HL-60 (cell line): ENCODE results near the gene STXBP1.

Source experiments
- DNase-seq, 2 experiments: peaks; one replicate each; pipeline ENCODE4 v3.0.0-alpha.2; 2010 to 2020; ENCODE audit warnings: low read depth in 1 of 2, low spot score in 1 of 2
- H3K27ac ChIP-seq: fragments of 250-450 bp; sonication (Bioruptor Pico); replicated peaks from 2 replicates; pipeline ENCODE4 v1.5.1; 2020; ENCODE audit warnings: mild to moderate bottlenecking, moderate library complexity
- H3K27me3 ChIP-seq: fragments of 250-450 bp; sonication (Bioruptor Pico); 2 replicates; pipeline ENCODE4 v1.5.1; 2021; ENCODE audit warnings: mild to moderate bottlenecking, moderate library complexity; ENCODE audit not compliant: insufficient read depth, poor library complexity, severe bottlenecking
- H3K4me3 ChIP-seq: replicated peaks from 2 replicates; pipeline ENCODE4 v1.5.1; 2011; ENCODE audit warnings: mild to moderate bottlenecking, control low read depth, low read length; ENCODE audit not compliant: insufficient read depth
- CTCF ChIP-seq: IDR thresholded peaks from one replicate; pipeline ENCODE4 v1.5.1; 2011; ENCODE audit warnings: low read length, control low read depth, inconsistent platforms; ENCODE audit not compliant: insufficient read depth
- GABPA ChIP-seq: IDR thresholded peaks from 2 replicates; pipeline ENCODE4 v1.6.1; 2012; ENCODE audit warnings: low read depth
- POLR2AphosphoS5 ChIP-seq: IDR thresholded peaks from 2 replicates; pipeline ENCODE4 v1.6.1; 2012; ENCODE audit warnings: low read depth
- REST ChIP-seq: IDR thresholded peaks from 2 replicates; pipeline ENCODE4 v1.6.1; 2012; ENCODE audit warnings: low read depth; ENCODE audit not compliant: insufficient replicate concordance
- SPI1 ChIP-seq: IDR thresholded peaks from 2 replicates; pipeline ENCODE4 v1.6.1; 2012; ENCODE audit warnings: low read depth, mild to moderate bottlenecking, borderline replicate concordance

STXBP1 gene

GRCh38 chr9:127664324-127664677 is 52.2 kb downstream of the STXBP1 start:
- DNase-seq, result no peak
- TF ChIP-seq POLR2AphosphoS5, result no peak
- TF ChIP-seq GABPA, result no peak
- no peak for TF ChIP-seq REST
- TF ChIP-seq SPI1, result no peak
- no peak for TF ChIP-seq CTCF
- Histone ChIP-seq H3K27me3 (no peaks in the 10 kb centered on the region), H3K4me3 (no peak overlapping the region), H3K27ac (no peak overlapping the region)

GRCh38 chr9:127664678-127665507 is 52.8 kb downstream of the STXBP1 start:
- no peak for TF ChIP-seq POLR2AphosphoS5
- TF ChIP-seq REST, result no peak
- no peak for TF ChIP-seq CTCF
- TF ChIP-seq SPI1, result no peak
- TF ChIP-seq GABPA, result no peak
- Histone ChIP-seq H3K27ac (no peak overlapping the region), H3K27me3 (no peaks in the 10 kb centered on the region), H3K4me3 (no peak overlapping the region)
- no peak for DNase-seq

GRCh38 chr9:127667127-127667844 is 55.2 kb downstream of the STXBP1 start:
- H3K4me3 ChIP-seq, result no peak overlapping the region
- no peaks in the 10 kb centered on the region for H3K27me3 ChIP-seq
- no peak overlapping the region for H3K27ac ChIP-seq
- no peak for DNase-seq
- TF ChIP-seq REST (no peak), POLR2AphosphoS5 (no peak), SPI1 (no peak), CTCF (no peak)
